ENCODE data around the gene PGM1. TPM values are rescaled to one million over a fixed set of nuclear protein-coding genes. Genes with fewer than 3 reads are reported as not detected.

PGM1 gene
- polyA plus RNA-seq, 4 donors = 28.1 to 35.1 (median 31.6) TPM

DNA sequence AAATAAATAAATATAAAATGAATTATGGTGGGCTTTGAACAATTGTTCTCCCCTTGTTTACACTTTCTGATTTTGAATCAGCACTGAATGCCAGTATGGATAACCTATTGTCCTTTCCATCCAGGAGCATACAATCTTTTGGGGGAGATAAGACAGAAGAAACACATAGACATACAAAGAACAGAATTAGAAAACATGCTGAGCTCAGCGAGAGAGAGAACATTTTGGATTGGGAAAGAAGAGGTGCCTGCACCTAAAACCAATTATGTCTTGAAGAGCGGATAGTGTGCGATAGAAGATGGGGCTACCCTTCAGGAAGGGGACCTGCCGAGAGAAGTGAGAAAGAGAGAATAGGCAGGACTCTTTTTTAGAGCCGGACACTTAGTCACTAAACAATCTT is 6.6 kb downstream of the PGM1 start:
- no peak for DNase-seq (ENCODE audit: low read depth in 4 of 4, low spot score in 2 of 4)

DNA sequence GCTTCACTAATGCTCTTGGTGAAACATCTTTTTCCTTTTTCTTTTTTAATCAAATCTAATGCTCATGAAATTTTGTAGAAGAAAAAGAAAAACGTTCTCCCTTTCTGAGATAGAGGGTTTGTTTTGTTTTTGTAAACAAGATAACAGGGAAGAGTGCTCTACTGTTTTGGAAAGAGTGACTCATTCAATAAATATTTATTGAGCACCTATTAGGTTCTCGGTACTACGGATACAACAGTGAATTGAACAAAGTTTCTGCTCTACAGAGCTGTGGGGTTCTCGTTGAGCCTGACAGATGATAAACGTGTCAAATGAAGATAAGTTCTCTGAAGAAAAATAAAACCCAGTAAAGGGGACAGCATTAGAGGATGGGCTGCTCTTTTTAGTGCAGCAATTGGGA is 7.0 kb downstream of the PGM1 start:
- DNase-seq (ENCODE audit: low read depth in 4 of 4, low spot score in 2 of 4) = no peak

GRCh38 chr1:63601061-63601460 is 7.8 kb downstream of the PGM1 start:
- no peak for DNase-seq (ENCODE audit: low read depth in 4 of 4, low spot score in 2 of 4)

- no peak for DNase-seq (ENCODE audit: low read depth in 4 of 4, low spot score in 2 of 4)
Measured at GRCh38 chr1:63601463-63601862, 8.3 kb downstream of the PGM1 start.

GRCh38 chr1:63601912-63602311 is 8.7 kb downstream of the PGM1 start:
- no peak for DNase-seq (ENCODE audit: low read depth in 4 of 4, low spot score in 2 of 4)

DNA sequence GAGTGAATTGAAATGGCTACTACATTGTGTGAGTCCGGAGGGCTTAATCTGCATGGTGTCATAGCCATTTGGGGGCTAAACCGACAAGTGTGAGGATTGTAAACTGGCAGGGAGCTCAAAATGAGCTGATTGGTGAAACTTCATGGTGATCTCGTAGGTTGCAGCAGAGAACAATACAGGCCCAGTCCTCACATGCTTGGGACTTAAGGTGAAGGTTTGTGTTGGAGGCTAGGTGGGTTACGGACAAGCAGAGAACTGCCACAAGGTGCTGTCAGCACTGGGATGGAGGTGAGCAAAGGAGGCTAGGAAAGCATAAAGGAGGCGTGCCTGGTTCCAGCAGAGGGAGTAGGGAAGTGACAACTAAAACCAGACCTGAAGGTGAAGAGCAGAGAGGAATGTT is 9.4 kb downstream of the PGM1 start:
- DNase-seq (ENCODE audit: low read depth in 4 of 4, low spot score in 2 of 4) = no peak

DNA sequence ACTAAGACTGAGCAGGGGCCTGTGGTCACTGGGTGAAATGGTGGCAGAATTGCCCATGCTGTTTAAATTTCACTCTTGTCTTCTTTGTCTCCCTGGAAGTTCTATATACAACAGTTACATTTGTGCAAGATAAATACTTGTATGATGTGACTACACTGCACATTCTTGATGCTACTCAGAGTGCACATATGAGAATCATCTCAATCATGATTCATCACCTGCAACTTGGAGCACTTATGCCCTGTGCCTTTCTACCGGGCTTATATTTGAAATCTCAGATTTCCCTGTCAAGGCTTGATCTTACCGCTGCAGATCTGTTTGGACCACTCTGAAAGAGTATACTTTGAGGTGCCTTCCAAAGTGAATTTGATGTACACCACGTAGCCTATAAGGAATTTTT is 10.6 kb downstream of the PGM1 start:
- DNase-seq (ENCODE audit: low read depth in 4 of 4, low spot score in 2 of 4) = no peak

DNA sequence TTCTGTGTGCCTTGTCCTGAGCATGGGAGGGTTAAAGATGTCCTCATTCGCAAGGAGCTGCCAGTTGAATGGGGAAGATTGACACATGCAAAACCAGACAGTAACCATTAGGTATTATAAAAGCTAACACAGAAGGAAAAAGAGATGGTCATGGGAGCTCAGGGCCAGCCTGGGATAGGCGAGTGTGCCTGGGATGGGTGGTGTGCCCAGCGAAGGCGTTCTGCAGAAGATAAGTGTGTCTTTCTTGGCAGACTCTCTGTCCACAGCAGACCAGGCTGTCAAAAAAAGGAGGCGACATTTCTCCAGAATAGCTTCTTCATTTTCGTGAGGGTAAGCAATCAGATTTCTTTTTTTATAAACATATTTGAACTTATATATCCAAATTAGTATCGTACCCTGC is 14.1 kb downstream of the PGM1 start:
- no peak for DNase-seq (ENCODE audit: low read depth in 4 of 4, low spot score in 2 of 4)

DNA sequence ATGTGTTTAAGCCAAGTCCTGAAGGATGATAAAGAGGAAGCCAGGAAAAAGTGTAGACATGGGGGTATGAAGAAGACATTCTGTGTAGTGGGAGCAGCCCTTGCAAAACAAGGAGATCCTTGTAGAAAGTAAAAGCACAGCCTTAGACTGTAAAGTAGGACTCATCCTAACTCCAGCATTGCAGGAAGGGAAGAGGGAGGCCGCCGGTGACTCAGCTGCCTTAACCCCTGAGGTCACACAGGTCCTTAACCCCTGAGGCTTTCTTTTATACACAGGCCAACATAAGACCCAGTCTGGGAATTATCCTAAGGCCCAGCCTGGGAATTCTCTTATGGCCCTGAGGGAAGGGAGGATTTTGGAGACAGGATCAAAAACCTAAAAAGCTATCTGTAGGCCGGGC is 18.0 kb downstream of the PGM1 start:
- no peak for DNase-seq (ENCODE audit: low read depth in 4 of 4, low spot score in 2 of 4)

DNA sequence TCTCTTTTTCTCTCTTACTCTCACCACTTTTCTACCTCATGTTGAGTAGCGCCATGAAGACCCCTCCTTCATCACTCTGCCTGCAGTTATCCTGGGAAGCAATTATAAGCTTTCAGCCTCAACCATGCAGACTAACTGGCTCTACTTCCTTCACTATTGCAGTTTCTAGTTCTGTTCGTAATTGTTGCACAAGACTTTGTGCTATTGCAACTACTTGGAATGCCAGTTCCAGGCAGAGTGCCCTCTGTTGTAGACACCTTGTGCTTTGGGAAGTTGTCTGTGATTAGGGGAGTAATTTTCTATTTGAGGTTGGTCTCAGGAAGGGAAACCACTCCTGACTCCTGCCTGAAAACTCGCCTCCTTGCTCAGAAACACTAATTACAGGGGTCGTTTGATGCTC is 19.4 kb downstream of the PGM1 start:
- DNase-seq (ENCODE audit: low read depth in 4 of 4, low spot score in 2 of 4) = no peak

- no peak for DNase-seq (ENCODE audit: low read depth in 4 of 4, low spot score in 2 of 4)
Measured at GRCh38 chr1:63612971-63613370, 19.8 kb downstream of the PGM1 start.

GRCh38 chr1:63615768-63616420 is 22.7 kb downstream of the PGM1 start:
- DNase-seq (ENCODE audit: low read depth in 4 of 4, low spot score in 2 of 4) = peak in 3 of 4 donors; percentile 52 to 83 (median 55)

DNA sequence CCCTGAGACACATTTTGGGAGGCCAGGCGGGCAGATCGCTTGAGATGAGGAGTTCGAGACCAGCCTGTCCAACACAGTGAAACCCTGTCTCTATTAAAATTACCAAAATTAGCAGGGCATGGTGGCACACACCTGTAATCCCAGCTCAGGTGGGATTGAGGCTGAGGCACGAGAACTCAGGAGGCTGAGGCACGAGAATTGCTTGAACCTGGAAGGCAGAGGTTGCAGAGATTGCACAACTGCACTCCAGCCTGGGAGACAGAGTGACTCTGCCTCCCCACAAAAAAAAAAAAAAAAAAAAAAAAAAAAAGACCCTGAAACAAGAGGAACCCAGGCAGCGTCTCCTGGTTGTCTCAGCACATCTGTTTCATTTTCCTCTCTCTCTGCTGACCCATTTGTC is 24.2 kb downstream of the PGM1 start:
- no peak for DNase-seq (ENCODE audit: low read depth in 4 of 4, low spot score in 2 of 4)

- DNase-seq (ENCODE audit: low read depth in 4 of 4, low spot score in 2 of 4) = no peak
Measured at GRCh38 chr1:63618011-63618410, 24.8 kb downstream of the PGM1 start.

- DNase-seq (ENCODE audit: low read depth in 4 of 4, low spot score in 2 of 4) = no peak
Measured at GRCh38 chr1:63619558-63619957, 26.3 kb downstream of the PGM1 start.

GRCh38 chr1:63620671-63621070 is 27.5 kb downstream of the PGM1 start:
- no peak for DNase-seq (ENCODE audit: low read depth in 4 of 4, low spot score in 2 of 4)

DNA sequence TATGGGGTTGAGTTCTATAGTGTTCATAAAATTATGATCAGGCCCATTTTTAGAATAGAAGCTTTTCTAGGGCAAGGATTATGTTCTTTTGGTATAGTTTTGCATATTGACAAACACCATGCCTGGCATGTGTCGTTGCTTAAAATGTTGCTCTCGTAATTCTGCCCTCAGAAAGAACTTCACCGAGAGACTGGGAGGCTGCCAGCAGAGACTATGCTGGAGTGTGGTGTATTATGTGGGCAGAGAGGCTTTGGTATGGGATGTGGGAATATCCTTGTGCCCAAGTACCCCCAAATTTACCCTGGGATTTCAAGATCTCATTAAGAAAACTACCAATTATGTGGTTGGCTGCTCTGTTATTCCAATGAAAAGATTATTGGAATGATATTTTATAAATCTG is 27.9 kb downstream of the PGM1 start:
- no peak for DNase-seq (ENCODE audit: low read depth in 4 of 4, low spot score in 2 of 4)

GRCh38 chr1:63621698-63622097 is 28.5 kb downstream of the PGM1 start:
- DNase-seq (ENCODE audit: low read depth in 4 of 4, low spot score in 2 of 4) = no peak

DNA sequence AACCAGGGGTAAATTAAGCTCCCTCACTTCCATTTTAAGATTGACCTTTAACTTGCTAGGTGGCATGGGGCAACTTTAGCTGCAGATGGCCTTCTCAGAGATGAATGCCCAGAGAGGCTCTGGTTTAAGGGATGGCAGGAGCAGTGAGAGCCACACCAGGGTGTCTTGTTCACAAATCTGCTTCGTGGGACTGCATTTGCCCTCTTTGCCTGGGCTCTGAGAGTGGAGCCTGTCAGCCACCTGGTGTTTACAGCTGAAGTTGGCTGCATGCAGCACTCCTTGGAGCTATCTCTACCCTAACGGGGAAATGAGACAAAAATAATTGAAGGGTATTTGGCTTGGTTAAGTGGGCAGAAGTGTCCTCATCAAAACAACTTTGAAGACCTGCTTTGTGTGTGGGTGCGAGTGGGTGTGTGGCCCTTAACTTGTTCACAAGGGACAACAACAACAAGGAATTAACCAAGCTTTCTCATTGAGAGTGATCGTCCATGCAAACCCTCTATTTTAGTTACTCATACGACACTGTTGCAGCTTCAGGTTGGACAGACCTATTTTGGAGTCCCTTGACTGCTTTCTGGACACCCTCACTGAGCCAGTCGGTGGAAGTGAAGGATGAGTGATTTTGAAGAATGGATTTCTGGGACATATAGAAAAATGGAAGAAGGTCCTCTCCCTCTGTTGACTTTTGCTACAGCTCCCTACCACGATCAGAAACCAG is 29.8 kb downstream of the PGM1 start:
- no peak for DNase-seq (ENCODE audit: low read depth in 4 of 4, low spot score in 2 of 4)

DNA sequence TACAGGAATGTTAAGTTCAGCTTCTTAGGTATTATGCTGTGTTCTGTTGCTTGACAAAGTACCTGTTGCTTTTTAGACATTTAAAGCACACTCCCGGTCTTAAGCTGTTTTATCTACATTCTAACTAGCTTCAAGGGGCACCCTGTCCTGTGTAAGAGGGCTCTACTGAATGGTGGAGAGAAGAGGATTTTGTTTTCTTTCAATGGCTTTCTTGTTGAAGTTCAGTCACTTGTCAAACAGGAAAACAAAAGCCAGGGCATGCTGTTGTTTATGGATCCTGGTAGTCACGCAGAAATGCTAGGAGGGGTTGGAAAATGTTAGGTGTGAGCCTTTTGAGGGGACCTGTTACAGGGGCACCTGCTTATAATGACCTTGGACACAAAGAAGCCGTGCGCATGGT is 30.7 kb downstream of the PGM1 start:
- DNase-seq (ENCODE audit: low read depth in 4 of 4, low spot score in 2 of 4) = no peak

- DNase-seq (ENCODE audit: low read depth in 4 of 4, low spot score in 2 of 4) = no peak
Measured at GRCh38 chr1:63624911-63625310, 31.7 kb downstream of the PGM1 start.

- DNase-seq (ENCODE audit: low read depth in 4 of 4, low spot score in 2 of 4) = no peak
Measured at GRCh38 chr1:63626222-63626621, 33.0 kb downstream of the PGM1 start.

DNA sequence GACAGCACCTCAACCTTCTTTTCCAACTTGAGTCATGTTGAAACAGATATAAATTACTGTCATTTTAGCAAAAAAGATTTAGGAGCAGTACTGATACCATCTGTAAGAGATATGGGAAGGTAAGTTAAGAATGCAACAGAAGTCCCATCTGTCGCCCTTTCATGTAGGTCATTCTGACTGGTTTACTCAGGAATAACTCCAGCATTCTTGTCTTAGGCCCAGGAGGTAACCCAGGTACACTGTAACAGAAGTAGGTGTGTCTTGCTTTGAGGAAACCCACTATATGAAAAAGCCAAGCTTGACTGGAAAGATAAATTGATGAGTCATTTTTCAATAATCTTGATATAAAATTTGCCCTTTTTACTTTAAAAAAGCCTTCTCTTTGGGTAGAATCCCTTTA is 35.4 kb downstream of the PGM1 start:
- no peak for DNase-seq (ENCODE audit: low read depth in 4 of 4, low spot score in 2 of 4)

Data from left renal cortex interstitium (tissue), 4 donors.